Stimulated activated CD8-positive, alpha-beta memory T cell treated with anti-CD3 and anti-CD28 coated beads, Interleukin-15, amount 100 ng/mL, for 24 hours (primary cell): ENCODE data around the gene TMEM150B.

Experiments used
- DNase-seq: peaks from one replicate; pipeline ENCODE4 v3.0.0-alpha.2; 2020; ENCODE audit warnings: low read depth

The TMEM150B gene

GRCh38 chr19:55305491-55305890 is 19.6 kb downstream of the TMEM150B start:
- DNase-seq = no peak

- no peak for DNase-seq
These were observed 20.2 kb downstream of the TMEM150B start for GRCh38 chr19:55304980-55305379.

- DNase-seq = no peak
These were observed 20.7 kb downstream of the TMEM150B start for GRCh38 chr19:55304279-55304978.

GRCh38 chr19:55303477-55303876 is 21.7 kb downstream of the TMEM150B start:
- DNase-seq = no peak

- no peak for DNase-seq
These were observed 22.8 kb downstream of the TMEM150B start for GRCh38 chr19:55302318-55302703.

GRCh38 chr19:55301459-55302317 is 23.5 kb downstream of the TMEM150B start:
- DNase-seq = peak; percentile 99

- no peak for DNase-seq
These were observed 24.2 kb downstream of the TMEM150B start for GRCh38 chr19:55300886-55301458.

GRCh38 chr19:55299991-55300390 is 25.1 kb downstream of the TMEM150B start:
- no peak for DNase-seq

GRCh38 chr19:55297267-55297666 is 27.9 kb downstream of the TMEM150B start:
- no peak for DNase-seq

GRCh38 chr19:55289117-55289796 is 35.9 kb downstream of the TMEM150B start:
- DNase-seq = no peak

- DNase-seq = no peak
These were observed 37.6 kb downstream of the TMEM150B start for GRCh38 chr19:55287361-55288079.

- DNase-seq = no peak
These were observed 39.8 kb downstream of the TMEM150B start for GRCh38 chr19:55285229-55285890.

GRCh38 chr19:55284405-55285058 is 40.6 kb downstream of the TMEM150B start:
- no peak for DNase-seq

- no peak for DNase-seq
These were observed 41.4 kb downstream of the TMEM150B start, which contains the start of gene BRSK1 for GRCh38 chr19:55283548-55284377. Gene BRSK1 (plus strand): TSS chr19:55283997. CDS start chr19:55284443, 446 bp downstream.

GRCh38 chr19:55279770-55280643 is 45.1 kb downstream of the TMEM150B start, which contains the start of gene HSPBP1:
Gene HSPBP1 (minus strand): TSS chr19:55280110. CDS start chr19:55279608, 502 bp downstream.
- DNase-seq = peak; percentile 88

GRCh38 chr19:55279340-55279739 is 45.8 kb downstream of the TMEM150B start:
- DNase-seq = no peak

GRCh38 chr19:55278391-55279135 is 46.6 kb downstream of the TMEM150B start:
- no peak for DNase-seq

- no peak for DNase-seq
These were observed 47.6 kb downstream of the TMEM150B start for GRCh38 chr19:55277494-55277893.
